Measurements from ENCODE around the gene SEMA3C.

The SEMA3C gene

DNA sequence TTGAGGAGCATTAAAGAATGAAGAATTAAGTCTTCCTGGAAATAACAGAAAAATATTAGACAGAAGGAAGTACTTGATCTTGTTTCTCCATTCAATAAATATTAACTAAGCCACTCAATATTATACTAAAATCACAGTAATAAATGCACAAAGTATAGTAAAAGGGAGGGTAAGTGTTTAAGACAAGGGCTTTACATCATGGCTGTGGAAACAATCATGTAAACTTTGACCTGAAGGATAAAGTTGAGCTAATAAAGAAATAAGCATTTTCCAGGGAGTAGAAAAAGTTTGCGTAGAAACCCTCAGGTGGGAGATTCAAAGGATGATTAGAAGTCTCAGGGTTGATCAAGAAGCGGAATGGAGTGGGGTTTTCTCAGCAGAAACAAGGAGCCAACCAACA, 78.2 kb downstream of the SEMA3C start:
- TF ChIP-seq YY1 (IDR thresholded peaks at IDR 0.05; ENCODE audit: low read depth) (no peak), EGR1 (IDR thresholded peaks at IDR 0.05) (no peak), TCF12 (IDR thresholded peaks at IDR 0.05; ENCODE audit: low read depth) (no peak), NFIC (IDR thresholded peaks at IDR 0.05) (no peak), TEAD4 (IDR thresholded peaks at IDR 0.05) (no peak), CEBPB (IDR thresholded peaks at IDR 0.05) (no peak), ZBTB7A (IDR thresholded peaks at IDR 0.05; ENCODE audit: low read depth) (no peak), RAD21 (IDR thresholded peaks at IDR 0.05; ENCODE audit: low read depth) (no peak), TAF1 (IDR thresholded peaks at IDR 0.05; ENCODE audit: low read depth) (no peak)
- TF ChIP-seq, protein P1, sequence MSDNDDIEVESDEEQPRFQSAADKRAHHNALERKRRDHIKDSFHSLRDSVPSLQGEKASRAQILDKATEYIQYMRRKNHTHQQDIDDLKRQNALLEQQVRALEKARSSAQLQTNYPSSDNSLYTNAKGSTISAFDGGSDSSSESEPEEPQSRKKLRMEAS (IDR thresholded peaks at IDR 0.05) = no peak
- TF ChIP-seq, protein P2, sequence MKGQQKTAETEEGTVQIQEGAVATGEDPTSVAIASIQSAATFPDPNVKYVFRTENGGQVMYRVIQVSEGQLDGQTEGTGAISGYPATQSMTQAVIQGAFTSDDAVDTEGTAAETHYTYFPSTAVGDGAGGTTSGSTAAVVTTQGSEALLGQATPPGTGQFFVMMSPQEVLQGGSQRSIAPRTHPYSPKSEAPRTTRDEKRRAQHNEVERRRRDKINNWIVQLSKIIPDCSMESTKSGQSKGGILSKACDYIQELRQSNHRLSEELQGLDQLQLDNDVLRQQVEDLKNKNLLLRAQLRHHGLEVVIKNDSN (IDR thresholded peaks at IDR 0.05) = no peak

DNA sequence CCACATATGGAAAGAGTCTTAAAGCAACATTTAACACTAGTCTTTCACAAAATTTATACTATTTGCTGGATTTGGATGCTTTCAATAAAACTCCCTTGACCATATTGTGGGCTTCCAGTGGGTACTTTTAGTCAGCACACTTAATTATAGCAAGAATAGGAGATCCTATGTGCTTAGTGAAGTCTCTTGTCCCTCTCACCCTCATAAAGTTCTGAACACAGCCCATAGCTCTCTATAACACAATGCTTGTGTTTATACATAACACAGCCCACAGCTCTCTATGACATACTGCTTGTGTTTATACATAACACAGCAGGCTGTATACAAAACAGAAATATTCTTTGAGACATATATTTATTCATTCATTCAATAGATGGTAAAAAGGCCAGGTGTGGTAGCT, 79.0 kb downstream of the SEMA3C start:
- no peak for TF ChIP-seq CEBPB (IDR thresholded peaks at IDR 0.05)
- TF ChIP-seq TAF1 (IDR thresholded peaks at IDR 0.05; ENCODE audit: low read depth) = no peak
- no peak for TF ChIP-seq CREB1 (IDR thresholded peaks at IDR 0.05; ENCODE audit: low read depth)
- no peak for TF ChIP-seq NFIC (IDR thresholded peaks at IDR 0.05)
- TF ChIP-seq FOXM1 (IDR thresholded peaks at IDR 0.05; ENCODE audit: borderline replicate concordance, low read depth) = no peak
- no peak for TF ChIP-seq EP300 (IDR thresholded peaks at IDR 0.05; ENCODE audit: borderline replicate concordance)
- TF ChIP-seq ZBTB7A (IDR thresholded peaks at IDR 0.05; ENCODE audit: low read depth) = no peak
- TF ChIP-seq, protein P3, sequence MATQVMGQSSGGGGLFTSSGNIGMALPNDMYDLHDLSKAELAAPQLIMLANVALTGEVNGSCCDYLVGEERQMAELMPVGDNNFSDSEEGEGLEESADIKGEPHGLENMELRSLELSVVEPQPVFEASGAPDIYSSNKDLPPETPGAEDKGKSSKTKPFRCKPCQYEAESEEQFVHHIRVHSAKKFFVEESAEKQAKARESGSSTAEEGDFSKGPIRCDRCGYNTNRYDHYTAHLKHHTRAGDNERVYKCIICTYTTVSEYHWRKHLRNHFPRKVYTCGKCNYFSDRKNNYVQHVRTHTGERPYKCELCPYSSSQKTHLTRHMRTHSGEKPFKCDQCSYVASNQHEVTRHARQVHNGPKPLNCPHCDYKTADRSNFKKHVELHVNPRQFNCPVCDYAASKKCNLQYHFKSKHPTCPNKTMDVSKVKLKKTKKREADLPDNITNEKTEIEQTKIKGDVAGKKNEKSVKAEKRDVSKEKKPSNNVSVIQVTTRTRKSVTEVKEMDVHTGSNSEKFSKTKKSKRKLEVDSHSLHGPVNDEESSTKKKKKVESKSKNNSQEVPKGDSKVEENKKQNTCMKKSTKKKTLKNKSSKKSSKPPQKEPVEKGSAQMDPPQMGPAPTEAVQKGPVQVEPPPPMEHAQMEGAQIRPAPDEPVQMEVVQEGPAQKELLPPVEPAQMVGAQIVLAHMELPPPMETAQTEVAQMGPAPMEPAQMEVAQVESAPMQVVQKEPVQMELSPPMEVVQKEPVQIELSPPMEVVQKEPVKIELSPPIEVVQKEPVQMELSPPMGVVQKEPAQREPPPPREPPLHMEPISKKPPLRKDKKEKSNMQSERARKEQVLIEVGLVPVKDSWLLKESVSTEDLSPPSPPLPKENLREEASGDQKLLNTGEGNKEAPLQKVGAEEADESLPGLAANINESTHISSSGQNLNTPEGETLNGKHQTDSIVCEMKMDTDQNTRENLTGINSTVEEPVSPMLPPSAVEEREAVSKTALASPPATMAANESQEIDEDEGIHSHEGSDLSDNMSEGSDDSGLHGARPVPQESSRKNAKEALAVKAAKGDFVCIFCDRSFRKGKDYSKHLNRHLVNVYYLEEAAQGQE (IDR thresholded peaks at IDR 0.05; ENCODE audit: low read depth) = no peak
- TF ChIP-seq, protein P1 (IDR thresholded peaks at IDR 0.05) = no peak
- TF ChIP-seq TCF12 (IDR thresholded peaks at IDR 0.05; ENCODE audit: low read depth) = no peak
- TF ChIP-seq RAD21 (IDR thresholded peaks at IDR 0.05; ENCODE audit: low read depth) = no peak
- TF ChIP-seq EGR1 (IDR thresholded peaks at IDR 0.05) = no peak
- TF ChIP-seq, protein P2 (IDR thresholded peaks at IDR 0.05) = no peak
- TF ChIP-seq YY1 (IDR thresholded peaks at IDR 0.05; ENCODE audit: low read depth) = no peak
- TF ChIP-seq TEAD4 (IDR thresholded peaks at IDR 0.05) = no peak

DNA sequence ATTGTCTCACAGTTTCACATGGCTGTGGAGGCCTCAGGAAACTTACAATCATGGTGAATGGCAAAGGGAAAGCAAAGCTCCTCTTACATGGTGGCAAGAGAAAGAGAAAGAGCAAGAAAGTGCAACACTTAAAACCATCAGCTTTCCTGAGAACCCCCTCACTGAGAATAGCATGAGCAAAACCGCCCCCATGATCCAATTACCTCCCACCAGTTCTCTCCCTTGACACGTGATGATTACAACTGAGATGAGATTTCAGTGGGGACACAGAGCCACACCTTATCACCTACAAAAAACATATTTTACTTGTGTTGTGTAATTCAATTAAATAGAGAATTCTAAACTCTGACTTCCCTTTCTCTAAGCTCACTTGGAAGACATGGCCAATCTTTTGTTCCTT, 80.2 kb downstream of the SEMA3C start:
- no peak for TF ChIP-seq CEBPB (IDR thresholded peaks at IDR 0.05)
- TF ChIP-seq TAF1 (IDR thresholded peaks at IDR 0.05; ENCODE audit: low read depth) = no peak
- TF ChIP-seq YY1 (IDR thresholded peaks at IDR 0.05; ENCODE audit: low read depth) = no peak
- TF ChIP-seq ZBTB7A (IDR thresholded peaks at IDR 0.05; ENCODE audit: low read depth) = no peak
- TF ChIP-seq, protein P2 (IDR thresholded peaks at IDR 0.05) = no peak
- TF ChIP-seq EGR1 (IDR thresholded peaks at IDR 0.05) = no peak
- TF ChIP-seq, protein P3 (IDR thresholded peaks at IDR 0.05; ENCODE audit: low read depth) = no peak
- no peak for TF ChIP-seq RAD21 (IDR thresholded peaks at IDR 0.05; ENCODE audit: low read depth)
- TF ChIP-seq FOXM1 (IDR thresholded peaks at IDR 0.05; ENCODE audit: borderline replicate concordance, low read depth) = no peak
- TF ChIP-seq TCF12 (IDR thresholded peaks at IDR 0.05; ENCODE audit: low read depth) = no peak
- TF ChIP-seq, protein P1 (IDR thresholded peaks at IDR 0.05) = no peak

DNA sequence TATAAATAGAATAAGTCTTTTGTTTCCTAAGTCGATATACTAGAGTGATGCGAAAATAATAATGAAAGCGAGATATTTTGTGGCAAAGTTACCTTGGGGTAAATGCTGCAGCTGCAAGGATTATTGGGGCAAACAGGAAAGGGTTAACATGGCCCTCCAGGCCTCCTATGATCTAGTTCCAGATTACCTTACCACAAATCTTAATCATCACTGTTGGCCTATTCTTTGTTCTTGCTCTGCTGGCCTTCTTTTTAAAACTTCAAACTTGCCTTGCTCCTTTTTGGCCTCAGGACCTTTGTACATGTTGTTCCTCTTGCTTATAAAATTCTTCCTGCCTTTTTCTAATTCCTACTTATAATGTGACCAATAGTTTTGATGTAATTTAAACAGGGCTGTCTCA, 81.5 kb downstream of the SEMA3C start:
- TF ChIP-seq EGR1 (IDR thresholded peaks at IDR 0.05) (no peak), EP300 (IDR thresholded peaks at IDR 0.05; ENCODE audit: borderline replicate concordance) (no peak)
- TF ChIP-seq, protein P3 (IDR thresholded peaks at IDR 0.05; ENCODE audit: low read depth) = no peak
- TF ChIP-seq, protein P1 (IDR thresholded peaks at IDR 0.05) = no peak

Data from Ishikawa (cell line).